Measurements from ENCODE around the gene PROK1.

PROK1 gene

GRCh38 chr1:110420874-110421793, 29.8 kb upstream of the PROK1 start:
- DNase-seq, result peak; percentile 67 to 91 (median 87)
- H3K27me3 ChIP-seq (replicated peaks in 2 of 5; ENCODE audit: control insufficient read depth in 4 of 5, insufficient read depth in 5 of 5, low read length in 4 of 5), result no peaks in the 10 kb centered on the region
- H3K9me3 ChIP-seq (ENCODE audit: control extremely low read depth in 1 of 5, control insufficient read depth in 4 of 5, insufficient read depth in 2 of 5, low read depth in 1 of 5, low read length in 4 of 5), result peaks cover 3 to 9% (median 3%) of the 10 kb centered on the region in 5 experiments
- no peak overlapping the region for H3K4me3 ChIP-seq (ENCODE audit: control insufficient read depth in 1 of 7, extremely low read depth in 1 of 7, insufficient read depth in 4 of 7, low read depth in 2 of 7, low read length in 6 of 7)
- WGBS (ENCODE audit: insufficient coverage), result no CpG with 5 or more reads among the region's 2 CpGs
- CTCF ChIA-PET, result interaction anchor here (1.1 to 19.7 kb wide), 6 partner anchors 9 to 74 kb away, joined by 3 to 494 read pairs (median 4); partner anchors contain the start of gene PROK1
- H3K4me1 ChIP-seq (ENCODE audit: control extremely low read depth in 1 of 4, control insufficient read depth in 4 of 4, insufficient read depth in 4 of 4, low read length in 3 of 4), result peaks cover 0 to 7% (median 3%) of the 10 kb centered on the region in 4 experiments
- H3K27ac ChIP-seq (ENCODE audit: insufficient read depth in 1 of 2, low read depth in 1 of 2, low read length in 2 of 2, poor library complexity in 1 of 2, severe bottlenecking in 2 of 2), result no peak overlapping the region
- POLR2A ChIA-PET, result no interaction called here
- no peaks in the 10 kb centered on the region for H3K36me3 ChIP-seq (ENCODE audit: control insufficient read depth in 4 of 4, insufficient read depth in 4 of 4, low read length in 3 of 4)

GRCh38 chr1:110424699-110425611, 26.0 kb upstream of the PROK1 start:
- H3K9me3 ChIP-seq (ENCODE audit: control extremely low read depth in 1 of 5, control insufficient read depth in 4 of 5, insufficient read depth in 2 of 5, low read depth in 1 of 5, low read length in 4 of 5), result peaks cover 3 to 9% (median 3%) of the 10 kb centered on the region in 5 experiments
- H3K27me3 ChIP-seq (replicated peaks in 2 of 5; ENCODE audit: control insufficient read depth in 4 of 5, insufficient read depth in 5 of 5, low read length in 4 of 5), result no peaks in the 10 kb centered on the region
- 89% methylated on average over 3 of the region's 9 CpGs for WGBS (ENCODE audit: insufficient coverage)
- POLR2A ChIA-PET, result interaction anchor here (1.2 kb wide), 1 partner anchor 12 kb away, joined by 3 read pairs; no protein-coding TSS in a partner anchor
- peaks cover 0 to 20% (median 16%) of the 10 kb centered on the region in 4 experiments for H3K4me1 ChIP-seq (ENCODE audit: control extremely low read depth in 1 of 4, control insufficient read depth in 4 of 4, insufficient read depth in 4 of 4, low read length in 3 of 4)
- no peaks in the 10 kb centered on the region for H3K36me3 ChIP-seq (ENCODE audit: control insufficient read depth in 4 of 4, insufficient read depth in 4 of 4, low read length in 3 of 4)
- CTCF ChIA-PET, result interaction anchor here (0.9 to 19.7 kb wide), 7 partner anchors 9 to 198 kb away, joined by 3 to 494 read pairs (median 12); partner anchors contain the start of gene PROK1
- no peak for DNase-seq
- no peak overlapping the region for H3K4me3 ChIP-seq (ENCODE audit: control insufficient read depth in 1 of 7, extremely low read depth in 1 of 7, insufficient read depth in 4 of 7, low read depth in 2 of 7, low read length in 6 of 7)
- H3K27ac ChIP-seq (ENCODE audit: insufficient read depth in 1 of 2, low read depth in 1 of 2, low read length in 2 of 2, poor library complexity in 1 of 2, severe bottlenecking in 2 of 2), result no peak overlapping the region

- POLR2A ChIA-PET, result interaction anchor here (1.2 kb wide), 1 partner anchor 11 kb away, joined by 3 read pairs; no protein-coding TSS in a partner anchor
- CTCF ChIA-PET, result interaction anchor here (0.6 to 19.7 kb wide), 7 partner anchors 9 to 510 kb away, joined by 3 to 494 read pairs (median 5); partner anchors contain the start of gene PROK1
- no peak overlapping the region for H3K4me3 ChIP-seq (ENCODE audit: control insufficient read depth in 1 of 7, extremely low read depth in 1 of 7, insufficient read depth in 4 of 7, low read depth in 2 of 7, low read length in 6 of 7)
- no peak for DNase-seq
- peaks cover 3 to 9% (median 3%) of the 10 kb centered on the region in 5 experiments for H3K9me3 ChIP-seq (ENCODE audit: control extremely low read depth in 1 of 5, control insufficient read depth in 4 of 5, insufficient read depth in 2 of 5, low read depth in 1 of 5, low read length in 4 of 5)
- peaks cover 0 to 23% (median 18%) of the 10 kb centered on the region in 4 experiments for H3K4me1 ChIP-seq (ENCODE audit: control extremely low read depth in 1 of 4, control insufficient read depth in 4 of 4, insufficient read depth in 4 of 4, low read length in 3 of 4)
- H3K36me3 ChIP-seq (ENCODE audit: control insufficient read depth in 4 of 4, insufficient read depth in 4 of 4, low read length in 3 of 4), result no peaks in the 10 kb centered on the region
- WGBS (ENCODE audit: insufficient coverage), result 83% methylated on average over 9 of the region's 9 CpGs
- no peak overlapping the region for H3K27ac ChIP-seq (ENCODE audit: insufficient read depth in 1 of 2, low read depth in 1 of 2, low read length in 2 of 2, poor library complexity in 1 of 2, severe bottlenecking in 2 of 2)
- no peaks in the 10 kb centered on the region for H3K27me3 ChIP-seq (replicated peaks in 2 of 5; ENCODE audit: control insufficient read depth in 4 of 5, insufficient read depth in 5 of 5, low read length in 4 of 5)
Measured at GRCh38 chr1:110425612-110426152, 25.3 kb upstream of the PROK1 start.

DNA sequence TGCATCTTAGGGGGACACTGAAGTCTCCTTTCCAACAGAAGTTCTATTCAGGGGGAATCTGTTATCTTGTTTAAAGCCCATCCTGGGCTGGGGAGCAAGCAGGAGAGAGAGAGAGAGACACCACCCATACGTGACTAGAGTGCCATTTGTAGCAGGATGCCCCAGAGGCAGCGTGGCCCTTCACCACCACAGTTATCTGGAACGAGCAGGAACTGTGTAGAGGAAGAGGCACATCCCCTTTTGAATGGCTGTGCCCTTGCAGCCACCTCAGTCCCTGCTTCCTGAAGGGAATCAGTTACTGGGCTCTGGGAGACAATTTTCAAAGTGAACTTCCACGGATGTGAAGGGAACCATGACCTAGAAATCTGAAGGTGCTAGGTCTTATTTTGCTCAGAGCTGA, 24.1 kb upstream of the PROK1 start:
- H3K9me3 ChIP-seq (ENCODE audit: control extremely low read depth in 1 of 5, control insufficient read depth in 4 of 5, insufficient read depth in 2 of 5, low read depth in 1 of 5, low read length in 4 of 5), result peaks cover 0 to 1% (median 0%) of the 10 kb centered on the region in 5 experiments
- no peaks in the 10 kb centered on the region for H3K36me3 ChIP-seq (ENCODE audit: control insufficient read depth in 4 of 4, insufficient read depth in 4 of 4, low read length in 3 of 4)
- no peak overlapping the region for H3K27ac ChIP-seq (ENCODE audit: insufficient read depth in 1 of 2, low read depth in 1 of 2, low read length in 2 of 2, poor library complexity in 1 of 2, severe bottlenecking in 2 of 2)
- WGBS (ENCODE audit: insufficient coverage), result 0% methylated on average over 3 of the region's 4 CpGs
- ChIA-PET CTCF (interaction anchor here (0.7 to 19.7 kb wide), 4 partner anchors 11 to 196 kb away, joined by 3 to 494 read pairs (median 8); partner anchors contain the start of gene PROK1), POLR2A (no interaction called here)
- peak overlapping the region in 1 of 7 experiments; percentile 24 for H3K4me3 ChIP-seq (ENCODE audit: control insufficient read depth in 1 of 7, extremely low read depth in 1 of 7, insufficient read depth in 4 of 7, low read depth in 2 of 7, low read length in 6 of 7)
- DNase-seq, result peak; percentile 53 to 82 (median 68)
- H3K27me3 ChIP-seq (replicated peaks in 2 of 5; ENCODE audit: control insufficient read depth in 4 of 5, insufficient read depth in 5 of 5, low read length in 4 of 5), result no peaks in the 10 kb centered on the region
- peaks cover 0 to 26% (median 18%) of the 10 kb centered on the region in 4 experiments for H3K4me1 ChIP-seq (ENCODE audit: control extremely low read depth in 1 of 4, control insufficient read depth in 4 of 4, insufficient read depth in 4 of 4, low read length in 3 of 4)

GRCh38 chr1:110428946-110429345, 22.0 kb upstream of the PROK1 start:
- Histone ChIP-seq H3K4me3 (ENCODE audit: control insufficient read depth in 1 of 7, extremely low read depth in 1 of 7, insufficient read depth in 4 of 7, low read depth in 2 of 7, low read length in 6 of 7) (no peak overlapping the region), H3K4me1 (ENCODE audit: control extremely low read depth in 1 of 4, control insufficient read depth in 4 of 4, insufficient read depth in 4 of 4, low read length in 3 of 4) (peaks cover 0 to 36% (median 27%) of the 10 kb centered on the region in 4 experiments), H3K27ac (ENCODE audit: insufficient read depth in 1 of 2, low read depth in 1 of 2, low read length in 2 of 2, poor library complexity in 1 of 2, severe bottlenecking in 2 of 2) (no peak overlapping the region), H3K9me3 (ENCODE audit: control extremely low read depth in 1 of 5, control insufficient read depth in 4 of 5, insufficient read depth in 2 of 5, low read depth in 1 of 5, low read length in 4 of 5) (no peaks in the 10 kb centered on the region), H3K36me3 (ENCODE audit: control insufficient read depth in 4 of 4, insufficient read depth in 4 of 4, low read length in 3 of 4) (no peaks in the 10 kb centered on the region), H3K27me3 (replicated peaks in 2 of 5; ENCODE audit: control insufficient read depth in 4 of 5, insufficient read depth in 5 of 5, low read length in 4 of 5) (no peaks in the 10 kb centered on the region)
- WGBS (ENCODE audit: insufficient coverage), result 90% methylated on average over 4 of the region's 4 CpGs
- ChIA-PET POLR2A (no interaction called here), CTCF (interaction anchor here (0.7 to 5.7 kb wide), 6 partner anchors 10 to 226 kb away, joined by 4 to 44 read pairs (median 8); no protein-coding TSS in a partner anchor)
- DNase-seq, result no peak

- H3K36me3 ChIP-seq (ENCODE audit: control insufficient read depth in 4 of 4, insufficient read depth in 4 of 4, low read length in 3 of 4), result no peaks in the 10 kb centered on the region
- DNase-seq, result no peak
- 97% methylated on average over 5 of the region's 6 CpGs for WGBS (ENCODE audit: insufficient coverage)
- no peaks in the 10 kb centered on the region for H3K9me3 ChIP-seq (ENCODE audit: control extremely low read depth in 1 of 5, control insufficient read depth in 4 of 5, insufficient read depth in 2 of 5, low read depth in 1 of 5, low read length in 4 of 5)
- ChIA-PET CTCF (interaction anchor here (0.9 to 5.7 kb wide), 8 partner anchors 10 to 227 kb away, joined by 3 to 44 read pairs (median 4); partner anchors contain the start of gene RBM15), POLR2A (no interaction called here)
- no peak overlapping the region for H3K27ac ChIP-seq (ENCODE audit: insufficient read depth in 1 of 2, low read depth in 1 of 2, low read length in 2 of 2, poor library complexity in 1 of 2, severe bottlenecking in 2 of 2)
- H3K4me1 ChIP-seq (ENCODE audit: control extremely low read depth in 1 of 4, control insufficient read depth in 4 of 4, insufficient read depth in 4 of 4, low read length in 3 of 4), result peaks cover 0 to 42% (median 35%) of the 10 kb centered on the region in 4 experiments
- no peak overlapping the region for H3K4me3 ChIP-seq (ENCODE audit: control insufficient read depth in 1 of 7, extremely low read depth in 1 of 7, insufficient read depth in 4 of 7, low read depth in 2 of 7, low read length in 6 of 7)
- no peaks in the 10 kb centered on the region for H3K27me3 ChIP-seq (replicated peaks in 2 of 5; ENCODE audit: control insufficient read depth in 4 of 5, insufficient read depth in 5 of 5, low read length in 4 of 5)
Measured at GRCh38 chr1:110430366-110430765, 20.6 kb upstream of the PROK1 start.
